HG03175 (cell line): ENCODE measurements around the gene USP48.
"Not testable (repeated sequence)": the region's sequence is repeated elsewhere in the genome, so short reads cannot be mapped to it uniquely, and the experiment has no call there.

Experiments
- ATAC-seq: cut with Tn5 transposase; IDR thresholded peaks from one replicate; pipeline ENCODE4 v1.9.1; 2021; ENCODE audit warnings: mild to moderate bottlenecking, moderate library complexity; ENCODE audit not compliant: unreplicated experiment

USP48 gene

GRCh38 chr1:21814981-21815582 is 32.1 kb upstream of the USP48 start:
- ATAC-seq = no peak

DNA sequence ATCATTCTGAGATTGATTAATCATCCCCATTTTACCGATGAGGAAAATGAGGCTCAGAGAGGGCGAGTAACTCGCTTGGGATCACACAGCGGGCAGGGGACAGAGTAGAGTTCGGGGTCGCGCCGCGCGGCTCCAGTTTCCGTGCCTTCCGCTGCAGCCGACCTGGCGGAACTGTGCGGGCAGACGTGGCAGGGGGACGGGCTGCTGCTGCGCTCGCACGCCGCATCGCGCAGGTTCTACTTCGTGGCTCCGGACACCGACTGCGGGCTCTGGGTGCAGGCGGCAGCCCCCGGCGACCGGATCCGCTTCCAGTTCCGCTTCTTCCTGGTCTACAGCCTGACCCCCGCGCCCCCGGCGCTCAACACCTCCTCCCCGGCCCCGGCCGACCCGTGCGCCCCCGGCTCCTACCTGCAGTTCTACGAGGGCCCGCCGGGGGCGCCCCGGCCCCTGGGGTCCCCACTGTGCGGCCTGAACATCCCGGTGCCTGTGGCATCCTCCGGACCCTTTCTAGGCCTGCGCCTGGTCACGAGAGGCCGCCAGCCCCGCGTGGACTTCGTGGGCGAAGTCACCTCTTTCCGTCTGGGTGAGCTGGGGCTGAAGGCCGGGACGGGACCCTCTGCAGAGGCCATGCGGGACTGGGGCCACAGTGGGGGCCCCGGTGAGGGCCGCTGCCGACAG is 31.4 kb upstream of the USP48 start:
- ATAC-seq = no peak

GRCh38 chr1:21813542-21813941 is 30.6 kb upstream of the USP48 start:
- ATAC-seq = no peak

- ATAC-seq = no peak
Measured at GRCh38 chr1:21811875-21812305, 28.9 kb upstream of the USP48 start, which contains the start of gene LDLRAD2. TSS of gene LDLRAD2 (plus strand) at chr1:21812265. CDS start at chr1:21812452, 187 bp downstream.

DNA sequence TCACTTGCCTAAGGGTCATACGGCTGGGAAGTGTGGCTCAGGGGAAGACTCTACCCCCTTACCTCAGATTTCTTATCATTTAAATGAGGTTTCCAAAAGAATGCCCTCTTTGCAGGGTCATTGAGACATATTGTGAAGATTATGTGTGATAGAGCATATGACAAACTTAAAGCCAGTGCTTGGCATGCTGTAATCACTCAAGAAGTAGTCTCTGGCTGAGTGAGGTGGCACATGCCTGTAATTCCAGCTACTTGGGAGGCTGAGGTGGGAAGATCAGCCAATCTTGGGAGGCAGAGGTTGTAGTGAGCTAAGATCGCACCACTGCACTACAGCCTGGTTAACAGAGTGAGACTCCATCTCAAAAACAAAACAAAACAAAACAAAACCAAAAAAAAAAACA is 21.6 kb upstream of the USP48 start:
- ATAC-seq = no peak

GRCh38 chr1:21801100-21801499 is 18.2 kb upstream of the USP48 start:
- ATAC-seq = no peak

- no peak for ATAC-seq
Measured at GRCh38 chr1:21799730-21800129, 16.8 kb upstream of the USP48 start.

DNA sequence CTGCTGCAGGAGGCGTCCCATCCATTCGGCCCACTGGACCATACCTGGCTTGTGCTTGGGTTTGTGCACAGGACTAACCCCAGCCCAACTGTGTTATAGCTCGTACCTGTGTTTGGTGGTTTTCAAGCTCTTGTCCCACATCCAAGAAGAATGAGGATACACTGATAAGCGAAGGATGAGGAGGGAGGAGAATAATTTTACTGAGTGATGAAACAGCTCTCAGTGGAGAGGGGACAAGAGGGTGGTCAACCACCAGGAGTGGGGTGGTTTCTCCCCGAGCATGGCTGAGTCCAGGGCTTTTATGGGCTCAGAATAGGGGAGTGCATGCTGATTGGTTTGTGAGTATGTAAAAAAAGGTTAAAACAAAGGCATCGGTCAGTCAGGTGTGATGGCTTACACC is 12.1 kb upstream of the USP48 start:
- ATAC-seq = no peak

GRCh38 chr1:21794656-21795055 is 11.7 kb upstream of the USP48 start:
- no peak for ATAC-seq

DNA sequence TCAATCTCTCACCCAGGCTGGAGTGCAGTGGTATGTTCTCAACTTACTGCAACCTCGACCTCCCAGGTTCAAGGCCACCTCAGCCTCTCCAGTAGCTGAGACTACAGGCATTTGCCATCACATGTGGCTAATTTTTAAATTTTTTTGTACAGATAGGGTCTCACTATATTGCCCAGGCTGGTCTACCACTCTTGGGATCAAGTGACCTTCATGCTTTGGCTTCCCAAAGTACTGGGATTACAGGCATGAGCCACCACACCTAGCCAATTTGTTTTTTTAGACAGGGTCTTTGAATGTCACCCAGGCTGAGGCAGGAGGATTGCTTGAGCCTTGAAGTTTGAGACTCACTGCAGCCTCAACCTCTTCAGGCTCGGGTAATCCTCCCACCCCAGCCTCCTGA is 10.2 kb upstream of the USP48 start:
- ATAC-seq = no peak

DNA sequence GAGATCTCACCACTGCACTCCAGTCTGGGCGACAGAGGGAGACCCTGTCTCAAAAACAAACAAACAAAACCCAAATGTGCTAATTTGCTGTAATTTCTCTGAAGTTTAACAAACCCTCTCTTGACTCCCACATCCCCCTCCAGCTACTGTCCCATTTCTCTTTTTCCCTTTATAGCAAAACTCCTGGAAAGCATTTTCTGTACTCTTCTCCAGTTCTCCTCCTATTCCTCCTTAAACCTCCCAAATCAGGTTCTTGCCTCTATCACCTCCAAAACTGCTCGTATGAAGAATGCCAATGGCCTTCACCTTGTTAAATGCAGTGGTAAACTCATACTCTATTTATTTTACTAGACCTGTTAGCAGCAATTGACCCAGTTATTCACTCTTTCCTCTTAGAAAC is 3.7 kb upstream of the USP48 start:
- ATAC-seq = no peak

GRCh38 chr1:21785764-21786163 is 2.8 kb upstream of the USP48 start:
- not testable (repeated sequence) for ATAC-seq

- ATAC-seq = no peak
Measured at GRCh38 chr1:21783679-21784603, 992 bp upstream of the USP48 start.

- ATAC-seq = peak; percentile 20
Measured at GRCh38 chr1:21782349-21782867, 541 bp downstream of the USP48 start.

DNA sequence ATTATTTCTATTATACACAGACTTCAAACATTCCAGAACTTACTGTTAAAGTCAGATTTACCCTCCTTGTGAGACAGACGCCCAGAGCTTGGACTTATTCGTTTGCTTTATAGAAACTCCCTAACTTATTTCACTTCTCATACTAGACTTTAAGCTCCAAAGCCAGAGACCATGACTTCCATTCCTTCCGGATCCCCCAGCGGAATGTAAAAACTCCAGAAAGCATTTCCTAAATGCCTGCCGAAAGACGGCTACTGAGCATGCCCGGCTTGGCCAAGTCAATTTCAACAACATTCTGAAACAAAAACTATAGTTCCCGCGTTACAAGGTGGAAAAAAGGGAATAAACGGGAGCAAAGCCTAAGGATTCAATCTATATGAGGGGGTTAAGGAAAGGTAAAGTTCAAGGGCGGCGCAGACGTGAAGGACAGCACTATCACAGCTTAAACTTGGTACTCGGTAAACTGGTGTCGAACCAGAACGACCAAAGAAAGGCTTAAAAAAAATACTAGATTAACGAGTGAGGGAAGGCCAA is 1.1 kb downstream of the USP48 start:
- peak; percentile 27 for ATAC-seq

DNA sequence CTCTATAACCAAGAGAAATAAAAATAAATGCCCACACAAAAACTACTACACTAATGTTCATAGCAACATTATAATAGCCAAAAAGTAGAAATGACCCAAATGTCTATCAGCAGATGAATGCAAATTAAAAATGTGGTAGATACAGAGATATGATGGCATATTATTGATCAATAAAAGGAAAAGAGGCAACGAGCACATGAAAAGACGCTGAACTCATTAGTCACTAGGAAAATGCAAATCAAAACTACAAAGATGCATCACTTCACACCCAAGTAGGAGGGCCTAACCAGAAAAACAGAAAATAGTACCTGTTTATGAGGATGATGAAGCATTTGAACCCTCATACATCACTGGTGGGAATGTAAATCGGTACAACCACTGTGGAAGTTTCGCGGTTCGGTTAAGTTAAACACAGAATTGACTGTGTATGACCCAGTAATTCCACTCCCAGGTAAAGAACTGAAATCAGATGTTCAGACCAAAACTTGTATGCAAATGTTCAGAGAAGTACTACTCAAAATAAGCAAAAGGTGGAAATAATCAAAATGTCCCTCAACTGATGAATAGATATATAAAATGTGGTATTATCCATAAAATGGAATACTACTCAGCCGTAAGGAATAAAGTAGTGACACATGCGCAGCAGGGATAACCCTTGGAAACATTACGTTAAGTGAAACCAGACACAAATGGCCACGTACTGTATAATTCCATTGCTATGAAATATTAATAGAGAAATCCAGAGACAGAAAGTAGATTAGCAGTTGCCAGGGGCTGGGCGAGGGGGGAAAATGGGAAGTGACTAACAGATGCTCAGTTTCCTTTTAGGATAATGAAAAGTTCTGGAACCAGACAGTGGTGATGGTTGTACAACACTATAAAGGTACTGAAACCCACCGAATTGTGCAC is 3.1 kb downstream of the USP48 start:
- ATAC-seq = peak; percentile 15

- ATAC-seq = no peak
Measured at GRCh38 chr1:21778405-21778727, 4.6 kb downstream of the USP48 start.

GRCh38 chr1:21776925-21777324 is 6.0 kb downstream of the USP48 start:
- not testable (repeated sequence) for ATAC-seq

DNA sequence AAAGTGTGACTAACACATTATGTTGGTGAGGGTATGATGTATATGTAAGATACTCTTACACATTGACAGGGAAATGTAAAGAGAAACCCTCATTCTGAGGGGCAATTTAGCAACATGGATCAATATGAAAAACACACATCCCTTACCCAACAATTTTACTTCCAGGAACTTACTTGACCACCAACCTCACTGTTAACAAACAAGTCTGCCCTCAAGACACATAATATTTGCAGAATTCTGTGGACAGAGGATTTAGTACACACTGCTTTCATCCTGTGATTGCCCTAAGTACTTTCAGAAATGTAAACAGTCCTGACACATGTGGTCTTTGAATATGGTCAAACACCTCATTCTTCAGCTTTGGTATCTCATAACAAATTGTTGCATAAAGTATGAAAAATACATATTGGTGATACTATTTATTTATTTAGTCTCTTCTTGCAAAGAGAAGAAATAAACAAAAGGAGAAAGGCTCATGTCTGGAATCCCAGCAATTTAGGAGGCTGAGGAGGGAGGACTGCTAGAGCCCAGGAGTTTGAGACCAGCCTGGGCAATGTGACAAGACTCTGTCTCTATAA is 6.9 kb downstream of the USP48 start:
- ATAC-seq = no peak

DNA sequence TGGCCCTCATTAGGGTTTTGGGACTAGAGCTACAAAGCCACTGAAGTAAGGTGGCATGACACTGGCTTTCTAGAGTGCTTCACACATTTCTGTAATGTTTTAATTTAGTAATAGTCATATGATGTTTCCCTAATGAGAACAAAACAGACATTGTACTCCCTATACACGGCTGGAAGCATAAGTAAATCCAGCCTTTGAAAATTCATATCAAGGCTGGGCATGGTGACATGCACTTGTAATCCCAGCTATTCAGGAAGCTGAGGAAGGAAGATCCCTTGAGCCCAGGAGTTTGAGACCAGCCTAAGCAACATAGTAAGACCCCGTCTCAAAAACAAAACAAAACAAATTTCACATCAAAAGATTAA is 7.4 kb downstream of the USP48 start:
- no peak for ATAC-seq
